ENCODE data around the gene SLC7A5.
"Not testable (repeated sequence)": the region's sequence is repeated elsewhere in the genome, so short reads cannot be mapped to it uniquely, and the experiment has no call there.

SLC7A5 gene

DNA sequence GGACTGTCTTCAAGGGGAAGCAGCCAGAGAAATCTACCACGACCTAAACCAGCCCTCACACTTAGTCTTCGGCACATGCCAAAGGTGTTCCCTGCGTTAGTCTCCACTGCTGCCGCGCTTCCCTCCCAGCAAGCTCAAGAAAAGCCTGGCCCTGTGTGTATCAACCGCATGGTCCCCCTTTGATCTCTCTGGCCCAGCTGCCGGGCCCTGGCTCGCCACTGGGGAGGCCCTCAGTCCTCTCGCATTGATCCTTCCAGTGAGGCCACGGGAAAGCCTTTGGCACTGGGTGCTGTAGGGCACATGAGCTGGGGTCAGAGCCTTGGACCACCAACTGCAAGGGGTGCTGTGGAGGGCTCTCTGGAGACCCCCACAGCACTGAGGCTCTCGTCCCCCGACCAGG is 74.0 kb downstream of the SLC7A5 start:
- CTCF ChIA-PET, result no interaction called here
- Mint-ChIP-seq H3K9me3 (no peaks in the 10 kb centered on the region), H3K4me1 (no peaks in the 10 kb centered on the region)

DNA sequence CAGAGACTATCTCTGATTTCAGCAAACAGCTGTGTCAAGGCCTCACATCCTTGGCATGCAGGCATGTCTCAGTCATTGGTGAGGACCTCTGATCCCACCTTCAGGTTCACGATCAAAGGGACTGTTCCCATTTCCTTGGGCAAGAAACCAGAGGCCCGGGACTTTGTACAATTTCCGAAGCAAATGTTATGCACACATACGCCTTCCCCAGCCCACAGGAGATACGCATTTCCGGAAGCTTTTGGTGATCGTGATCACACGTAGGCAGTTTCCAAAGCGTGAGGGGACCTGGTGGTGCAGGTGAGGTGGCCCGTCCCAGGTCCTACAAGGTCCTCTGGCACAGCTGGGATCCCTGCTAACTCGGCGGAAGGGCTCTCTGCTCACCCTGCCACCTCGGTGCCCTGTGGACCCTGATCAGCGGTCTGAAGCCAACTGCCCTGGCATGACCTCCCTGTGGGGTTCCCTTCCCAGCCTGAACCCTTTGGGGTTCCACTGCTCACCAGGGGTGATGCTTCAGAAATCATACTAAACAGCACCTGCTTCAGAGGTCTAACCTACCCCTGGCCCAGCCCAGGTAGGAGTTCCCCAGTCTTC is 74.7 kb downstream of the SLC7A5 start:
- no peaks in the 10 kb centered on the region for H3K9me3 Mint-ChIP-seq
- DNase-seq, result no peak
- H3K4me3 Mint-ChIP-seq, result no peak overlapping the region
- peaks cover 39% of the 10 kb centered on the region for H3K27me3 Mint-ChIP-seq
- H3K4me1 Mint-ChIP-seq, result no peaks in the 10 kb centered on the region
- CTCF ChIA-PET, result interaction anchor here (0.9 kb wide), 1 partner anchor 14 kb away, joined by 3 read pairs; no protein-coding TSS in a partner anchor
- no peak overlapping the region for H3K27ac Mint-ChIP-seq
- H3K36me3 Mint-ChIP-seq, result no peaks in the 10 kb centered on the region

More for the DNA sequence above, 74.0 kb downstream of the SLC7A5 start:
- no peaks in the 10 kb centered on the region for H3K36me3 Mint-ChIP-seq
- H3K4me3 Mint-ChIP-seq, result no peak overlapping the region
- peaks cover 38% of the 10 kb centered on the region for H3K27me3 Mint-ChIP-seq
- no peak overlapping the region for H3K27ac Mint-ChIP-seq
- DNase-seq, result no peak

DNA sequence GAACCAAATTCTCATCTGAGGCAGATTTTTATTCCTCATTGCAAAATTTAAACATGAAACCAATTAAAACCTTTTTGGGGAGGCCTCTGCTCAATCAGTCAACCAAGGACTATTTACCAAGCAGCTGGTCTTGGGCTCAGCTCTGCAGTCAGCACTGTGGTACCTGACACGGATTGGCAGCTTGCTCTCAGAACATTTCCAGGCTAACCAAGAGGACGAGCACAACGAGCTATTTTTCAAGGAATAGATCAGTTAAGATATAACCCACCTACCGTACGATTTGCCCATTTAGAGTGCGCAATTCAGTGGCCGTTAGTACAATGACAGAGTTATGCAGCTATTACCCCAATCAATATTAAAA is 77.1 kb downstream of the SLC7A5 start:
- Mint-ChIP-seq H3K27ac (no peak overlapping the region), H3K4me1 (no peaks in the 10 kb centered on the region), H3K27me3 (peaks cover 34% of the 10 kb centered on the region), H3K4me3 (no peak overlapping the region), H3K36me3 (no peaks in the 10 kb centered on the region), H3K9me3 (no peaks in the 10 kb centered on the region)
- DNase-seq, result no peak
- CTCF ChIA-PET, result interaction anchor here (0.9 to 2.2 kb wide), 2 partner anchors 9 to 12 kb away, joined by 4 to 13 read pairs; no protein-coding TSS in a partner anchor

DNA sequence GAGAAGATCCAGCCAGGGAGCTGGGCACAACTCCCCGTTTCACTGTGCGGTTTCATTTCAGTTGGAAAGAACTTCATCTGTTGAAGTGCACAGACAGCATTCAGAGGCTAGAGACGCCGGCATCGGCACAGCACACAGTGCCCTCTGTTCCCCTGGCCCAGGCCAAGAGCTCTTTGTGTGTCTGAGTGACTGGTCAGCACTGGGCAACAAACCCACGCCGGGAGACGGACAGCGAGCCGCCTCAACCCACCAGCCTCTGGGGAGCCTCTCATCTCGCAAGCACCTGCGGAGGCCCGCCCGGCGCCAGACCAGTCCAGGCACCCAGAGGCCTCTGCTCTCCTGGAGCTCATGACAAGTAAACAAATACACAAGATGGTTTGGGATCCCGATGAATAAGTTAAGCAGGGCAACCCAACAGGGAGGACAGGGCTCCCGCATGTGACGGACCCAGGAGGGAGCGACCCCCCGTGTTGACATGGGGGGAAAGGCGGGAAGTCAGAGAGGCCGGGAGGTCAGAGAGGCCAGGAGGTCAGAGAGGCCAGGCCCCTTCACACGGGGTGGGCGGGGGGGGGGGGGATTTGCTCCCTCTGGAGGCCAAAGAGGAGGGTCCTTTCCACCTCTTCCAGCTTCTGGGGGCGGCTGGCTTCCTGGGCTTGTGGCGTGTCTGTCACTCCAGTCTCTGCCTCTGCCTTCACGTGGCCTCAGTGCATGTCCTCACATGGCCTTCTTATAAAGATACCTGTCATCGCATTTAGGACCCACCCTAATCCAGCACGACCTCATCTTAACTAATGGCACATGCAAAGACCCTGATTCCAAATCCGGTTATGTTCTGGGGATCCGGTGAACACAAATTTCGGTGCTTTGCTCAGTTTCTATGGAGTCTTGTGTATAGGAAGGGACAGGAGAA is 77.8 kb downstream of the SLC7A5 start:
- CTCF ChIA-PET, result interaction anchor here (0.6 to 2.2 kb wide), 3 partner anchors 10 to 139 kb away, joined by 3 to 13 read pairs (median 4); no protein-coding TSS in a partner anchor
- Mint-ChIP-seq H3K4me3 (no peak overlapping the region), H3K27ac (no peak overlapping the region), H3K4me1 (no peaks in the 10 kb centered on the region), H3K36me3 (no peaks in the 10 kb centered on the region), H3K9me3 (no peaks in the 10 kb centered on the region), H3K27me3 (peaks cover 34% of the 10 kb centered on the region)
- no peak for DNase-seq

DNA sequence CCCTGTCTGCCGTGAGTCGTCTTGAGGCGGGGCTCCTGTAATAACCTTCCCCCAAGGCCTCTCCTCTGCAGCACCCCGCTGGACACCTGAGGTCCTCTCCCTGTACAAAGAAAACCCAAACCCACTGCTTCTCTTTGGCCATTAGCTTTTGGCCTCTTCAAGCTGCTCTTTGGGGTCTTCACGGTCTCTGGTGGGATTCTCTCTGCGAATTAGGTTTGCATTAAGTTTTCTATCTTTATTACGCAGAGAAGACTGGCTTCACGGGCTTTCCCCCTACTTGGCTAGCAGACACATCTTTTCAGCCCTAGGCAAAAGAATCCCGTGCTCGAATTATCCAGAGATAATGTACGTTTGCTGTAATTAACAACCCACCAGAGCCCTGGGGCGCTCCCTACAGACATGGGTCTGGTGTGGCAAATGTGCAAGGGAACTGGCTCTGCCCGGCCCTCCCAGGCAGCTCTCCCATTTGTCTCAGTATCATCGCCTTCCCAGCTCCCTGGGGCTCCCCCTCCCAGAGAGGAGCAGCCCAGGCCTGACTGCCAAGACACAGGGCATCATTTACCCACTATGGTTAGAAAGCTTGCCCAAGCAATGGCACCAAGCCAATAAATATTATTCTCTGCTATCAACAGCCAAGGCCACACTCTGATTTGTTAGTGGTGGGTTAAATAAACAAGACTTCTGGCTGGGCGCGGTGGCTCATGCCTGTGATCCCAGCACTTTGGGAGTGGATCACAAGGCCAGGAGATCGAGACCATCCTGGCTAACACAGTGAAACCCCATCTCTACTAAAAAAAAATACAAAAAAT is 78.8 kb downstream of the SLC7A5 start:
- CTCF ChIA-PET, result interaction anchor here (1.6 kb wide), 1 partner anchor 60 kb away, joined by 3 read pairs; no protein-coding TSS in a partner anchor
- Mint-ChIP-seq H3K27me3 (peaks cover 33% of the 10 kb centered on the region), H3K4me1 (no peaks in the 10 kb centered on the region), H3K9me3 (no peaks in the 10 kb centered on the region), H3K27ac (no peak overlapping the region), H3K4me3 (no peak overlapping the region), H3K36me3 (no peaks in the 10 kb centered on the region)
- DNase-seq, result no peak

DNA sequence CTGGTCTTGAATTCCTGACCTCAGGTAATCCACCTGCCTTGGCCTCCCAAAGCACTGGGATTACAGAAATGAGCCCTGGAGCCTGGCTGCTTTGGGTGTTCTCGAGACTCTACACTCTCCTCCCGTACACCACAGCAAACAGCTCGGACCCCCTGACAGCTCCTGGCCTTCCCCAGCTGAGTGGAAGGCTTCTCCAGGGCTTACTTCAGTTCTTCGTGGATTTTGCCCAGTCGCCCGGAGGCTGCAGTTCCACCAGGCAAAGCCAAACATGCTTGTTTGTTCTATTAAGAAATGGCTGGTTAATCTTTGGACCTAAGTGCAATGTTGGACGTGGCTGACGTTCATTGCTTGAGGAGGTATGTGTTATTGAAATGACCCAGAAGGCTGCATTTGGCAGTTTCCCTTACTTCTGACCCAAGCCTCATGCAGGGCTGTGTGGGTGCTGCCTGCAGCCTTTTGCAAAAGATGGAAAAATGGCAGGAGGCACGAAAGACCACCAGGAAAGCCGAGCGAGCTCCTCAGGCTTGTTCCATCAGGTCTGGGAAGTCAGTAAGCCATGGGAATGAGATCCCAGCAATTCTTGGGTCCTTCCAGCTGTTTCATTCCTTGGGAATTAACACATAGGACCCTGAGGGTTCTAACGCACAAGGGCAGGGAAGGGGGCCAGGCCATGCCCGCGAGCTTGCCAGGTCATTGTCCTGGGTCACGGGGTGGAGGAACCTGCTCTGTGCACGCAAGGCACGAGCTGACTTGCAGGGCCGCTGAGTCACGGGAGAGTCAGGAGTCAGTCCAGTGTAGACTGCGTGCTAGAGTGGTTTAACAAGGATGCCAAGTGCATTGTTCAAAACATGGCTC is 79.6 kb downstream of the SLC7A5 start:
- peaks cover 33% of the 10 kb centered on the region for H3K27me3 Mint-ChIP-seq
- no peaks in the 10 kb centered on the region for H3K4me1 Mint-ChIP-seq
- no peak for DNase-seq
- H3K9me3 Mint-ChIP-seq, result no peaks in the 10 kb centered on the region
- H3K27ac Mint-ChIP-seq, result no peak overlapping the region
- CTCF ChIA-PET, result interaction anchor here (1.6 kb wide), 1 partner anchor 61 kb away, joined by 3 read pairs; no protein-coding TSS in a partner anchor
- no peak overlapping the region for H3K4me3 Mint-ChIP-seq
- no peaks in the 10 kb centered on the region for H3K36me3 Mint-ChIP-seq

DNA sequence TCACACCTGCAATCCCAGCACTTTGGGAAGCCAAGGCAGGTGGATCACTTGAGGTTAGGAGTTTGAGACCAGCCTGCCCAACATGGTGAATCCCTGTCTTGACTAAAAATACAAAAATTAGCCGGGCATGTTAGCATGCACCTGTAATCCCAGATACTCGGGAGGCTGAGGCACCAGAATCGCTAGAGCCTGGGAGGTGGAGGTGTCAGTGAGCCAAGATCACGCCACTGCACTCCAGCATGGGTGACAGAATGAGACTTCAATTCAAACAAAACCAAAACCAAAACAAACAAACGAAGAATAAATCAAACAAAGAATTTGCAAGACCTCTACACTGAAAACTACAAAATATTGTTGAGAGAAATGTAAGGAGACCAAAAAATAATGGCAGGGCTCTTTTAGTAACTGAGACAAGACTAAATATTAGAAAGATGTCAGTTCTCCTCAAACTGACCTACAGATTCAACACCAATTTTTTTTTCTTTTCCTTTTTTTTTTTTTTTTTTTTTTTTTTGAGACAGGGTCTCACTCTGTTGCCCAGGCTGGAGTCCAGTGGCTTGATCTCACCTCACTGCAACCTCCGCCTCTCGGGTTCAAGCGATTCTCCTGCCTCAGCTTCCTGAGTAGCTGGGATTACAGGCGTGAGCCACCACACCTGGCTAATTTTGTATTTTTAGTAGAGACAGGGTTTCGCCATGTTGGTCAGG is 80.4 kb downstream of the SLC7A5 start:
- not testable (repeated sequence) for H3K4me1 Mint-ChIP-seq, H3K27ac Mint-ChIP-seq, H3K4me3 Mint-ChIP-seq, DNase-seq, H3K9me3 Mint-ChIP-seq, H3K36me3 Mint-ChIP-seq
- H3K27me3 Mint-ChIP-seq, result peaks cover 27% of the 10 kb centered on the region
- CTCF ChIA-PET, result interaction anchor here (1.3 to 1.6 kb wide), 2 partner anchors 62 to 83 kb away, joined by 3 to 4 read pairs; no protein-coding TSS in a partner anchor

DNA sequence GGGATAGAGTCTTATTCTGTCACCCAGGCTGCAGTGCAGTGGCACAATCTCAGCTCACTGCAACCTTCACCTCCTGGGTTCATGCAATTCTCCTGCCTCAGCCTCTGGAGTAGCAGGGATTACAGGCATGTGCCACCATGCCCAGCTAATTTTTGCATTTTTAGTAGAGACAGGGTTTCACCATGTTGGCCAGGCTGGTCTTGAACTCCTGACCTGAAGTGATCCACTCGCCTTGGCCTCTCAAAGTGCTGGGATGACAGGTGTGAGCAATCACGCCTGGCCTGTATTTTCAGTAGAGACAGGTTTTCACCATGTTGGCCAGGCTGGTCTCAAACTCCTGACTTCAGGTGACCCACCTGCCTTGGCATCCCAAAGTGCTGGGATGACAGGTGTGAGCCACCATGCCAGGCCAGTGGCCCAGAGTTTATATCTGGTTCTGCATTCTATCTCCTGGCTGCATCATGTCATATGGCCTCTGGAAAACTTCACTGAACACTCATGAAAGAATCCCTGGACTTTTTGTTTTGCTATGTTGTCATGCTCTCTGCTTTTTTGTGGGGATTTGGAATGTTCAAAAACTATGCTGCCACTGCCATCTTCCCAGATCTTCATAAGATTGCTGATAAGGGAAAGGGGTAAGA is 81.7 kb downstream of the SLC7A5 start:
- not testable (repeated sequence) for H3K36me3 Mint-ChIP-seq, H3K9me3 Mint-ChIP-seq, H3K4me3 Mint-ChIP-seq, H3K4me1 Mint-ChIP-seq, H3K27ac Mint-ChIP-seq, DNase-seq
- CTCF ChIA-PET, result interaction anchor here (1.3 kb wide), 1 partner anchor 84 kb away, joined by 4 read pairs; no protein-coding TSS in a partner anchor
- H3K27me3 Mint-ChIP-seq, result peaks cover 29% of the 10 kb centered on the region

DNA sequence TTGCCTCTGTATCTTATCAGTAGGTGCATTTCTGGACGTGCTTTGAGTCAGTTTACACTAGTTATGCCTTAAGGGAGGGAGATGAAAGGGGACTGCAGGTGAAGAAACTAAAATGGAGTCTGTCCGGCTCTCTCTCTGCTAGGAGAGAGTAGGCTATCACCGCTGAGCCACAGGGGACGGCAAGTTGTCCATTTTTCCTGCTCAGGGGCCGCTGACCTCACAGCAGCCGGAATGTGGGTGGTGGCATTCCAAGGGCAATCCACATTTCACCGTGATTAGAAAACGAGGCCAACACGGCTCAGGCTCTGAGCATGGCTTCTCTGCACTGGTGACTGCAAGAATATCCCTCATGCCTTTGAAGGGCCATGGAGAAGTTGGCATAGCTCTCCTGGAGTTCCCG is 84.5 kb downstream of the SLC7A5 start:
- H3K27ac Mint-ChIP-seq, result no peak overlapping the region
- CTCF ChIA-PET, result no interaction called here
- H3K9me3 Mint-ChIP-seq, result no peaks in the 10 kb centered on the region
- no peak for DNase-seq
- no peaks in the 10 kb centered on the region for H3K36me3 Mint-ChIP-seq
- H3K4me3 Mint-ChIP-seq, result no peak overlapping the region
- H3K4me1 Mint-ChIP-seq, result peaks cover 22% of the 10 kb centered on the region
- H3K27me3 Mint-ChIP-seq, result peaks cover 27% of the 10 kb centered on the region

DNA sequence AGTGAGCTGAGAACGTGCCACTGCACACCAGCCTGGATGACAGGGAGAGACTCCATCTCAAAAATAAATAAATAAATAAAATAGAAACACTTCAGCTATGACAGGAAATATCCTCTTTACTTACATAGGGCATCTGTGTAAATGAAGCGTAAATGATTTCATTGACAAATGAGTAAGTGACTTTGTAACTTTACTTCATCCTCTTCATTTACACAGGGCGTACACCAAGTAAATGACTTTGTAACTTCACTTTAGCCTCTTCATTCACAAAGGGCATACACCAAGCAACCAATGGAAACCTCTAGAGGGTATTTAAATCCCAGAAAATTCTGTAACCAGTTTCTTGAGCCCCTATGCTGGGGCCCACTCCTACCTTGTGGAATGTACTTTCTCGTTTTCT is 87.3 kb downstream of the SLC7A5 start:
- Mint-ChIP-seq H3K36me3 (peaks cover 2% of the 10 kb centered on the region), H3K9me3 (no peaks in the 10 kb centered on the region), H3K27ac (no peak overlapping the region), H3K4me3 (no peak overlapping the region), H3K27me3 (peaks cover 24% of the 10 kb centered on the region), H3K4me1 (peaks cover 46% of the 10 kb centered on the region)
- CTCF ChIA-PET, result interaction anchor here (2.3 to 4.0 kb wide), 4 partner anchors 13 to 88 kb away, joined by 7 to 253 read pairs (median 58); partner anchors contain the start of gene SLC7A5
- no peak for DNase-seq

DNA sequence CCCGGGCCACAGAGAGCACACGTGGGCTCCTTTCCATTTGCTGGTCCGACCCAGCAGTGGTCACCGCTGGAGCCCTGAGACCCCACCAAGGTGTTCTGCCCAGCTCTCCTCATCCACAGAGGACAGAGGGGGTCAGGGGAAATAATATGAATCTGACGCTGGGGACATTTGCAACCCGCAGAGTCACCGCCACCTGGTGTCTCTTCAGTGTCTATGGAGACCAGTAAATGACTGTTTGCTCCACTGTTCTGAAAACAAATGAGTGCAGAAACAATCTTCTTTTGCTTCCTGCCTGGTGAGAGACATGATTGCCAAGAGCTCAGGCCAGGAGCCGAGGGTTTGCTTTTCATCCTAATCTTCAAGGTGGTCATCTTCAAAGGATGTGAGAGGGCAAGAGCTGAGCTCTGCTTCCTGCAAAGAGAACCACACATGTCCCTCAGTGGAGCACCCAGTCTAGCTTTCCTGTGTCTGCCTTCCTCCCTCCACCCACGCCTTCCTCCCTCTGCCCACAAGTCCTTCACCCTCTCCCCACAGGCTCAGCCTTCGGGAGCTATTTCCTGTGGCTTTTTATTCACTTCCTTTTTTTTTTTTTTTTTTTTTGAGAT is 88.8 kb downstream of the SLC7A5 start:
- Mint-ChIP-seq H3K9me3 (no peaks in the 10 kb centered on the region), H3K27ac (peak overlapping the region; percentile 95), H3K27me3 (peaks cover 19% of the 10 kb centered on the region), H3K4me1 (peaks cover 48% of the 10 kb centered on the region), H3K4me3 (peak overlapping the region; percentile 52), H3K36me3 (peaks cover 2% of the 10 kb centered on the region)
- DNase-seq, result peak; percentile 66
- CTCF ChIA-PET, result interaction anchor here (0.6 to 4.0 kb wide), 12 partner anchors 12 to 129 kb away, joined by 3 to 253 read pairs (median 10); partner anchors contain the start of gene SLC7A5

Data from activated naive CD4-positive, alpha-beta T cell treated with anti-CD3 and anti-CD28 coated beads, Interleukin-2, amount 10 ng/mL, durations not matched to agents 7 days and 5 days (primary cell).